Right ventricle myocardium superior (tissue), 1 donor: ENCODE results near the gene CHRNB4. TPM values are rescaled to one million over a fixed set of nuclear protein-coding genes. Genes with fewer than 3 reads are reported as not detected.

Experiments
- ATAC-seq: fragments of 200-7000 bp; cut with Tn5 transposase; one replicate; pipeline ENCODE4 v1.9.1; 2020; ENCODE audit warnings: mild to moderate bottlenecking; ENCODE audit not compliant: poor library complexity
- DNase-seq: peaks from one replicate; pipeline ENCODE4 v3.0.0-alpha.2; 2020
- intact Hi-C: fragments of 100-400 bp; cut with DNase I; formaldehyde crosslinking; loops from one replicate; pipeline ENCODE4 v1.11.2; 2022
- total RNA-seq: library from RNA; stranded (reverse); fragmentation: NEBNext Ultra II Directional; extraction: Animal tissue kit (Norgen Biotek cat#: 25700); gene quantifications from one replicate; pipeline ENCODE4 v1.2.1, GENCODE V29; 2021
- donor health status: DM: no; HTN: yes; CAD: no; lungs with severe emphysema.

The CHRNB4 gene
- total RNA-seq, 1 donor from 2014 or later = not detected

GRCh38 chr15:78672285-78673014, 31.4 kb upstream of the CHRNB4 start:
- intact Hi-C loops = no loop called here
- no peak for DNase-seq
- ATAC-seq = no peak

- no peak for DNase-seq
- intact Hi-C loops = no loop called here
- ATAC-seq = no peak
These were observed 30.7 kb upstream of the CHRNB4 start for GRCh38 chr15:78671626-78672211.

- ATAC-seq = no peak
- intact Hi-C loops = no loop called here
- DNase-seq = no peak
These were observed 28.0 kb upstream of the CHRNB4 start for GRCh38 chr15:78668987-78669386.

GRCh38 chr15:78667578-78668236, 26.7 kb upstream of the CHRNB4 start:
- DNase-seq = no peak
- intact Hi-C loops = no loop called here
- peak; percentile 68 for ATAC-seq

- DNase-seq = no peak
- intact Hi-C loops = no loop called here
These were observed 25.0 kb upstream of the CHRNB4 start for GRCh38 chr15:78666010-78666409.

GRCh38 chr15:78663703-78664102, 22.7 kb upstream of the CHRNB4 start:
- intact Hi-C loops = no loop called here
- ATAC-seq (no peak), DNase-seq (no peak)

More at GRCh38 chr15:78666010-78666409, 25.0 kb upstream of the CHRNB4 start:
- no peak for ATAC-seq

GRCh38 chr15:78662028-78662427, 21.0 kb upstream of the CHRNB4 start:
- ATAC-seq (no peak), DNase-seq (no peak)
- intact Hi-C loops = no loop called here

GRCh38 chr15:78661001-78661400, 20.0 kb upstream of the CHRNB4 start:
- DNase-seq = no peak
- intact Hi-C loops = no loop called here
- ATAC-seq = no peak

GRCh38 chr15:78660584-78660983, 19.6 kb upstream of the CHRNB4 start:
- DNase-seq = no peak
- intact Hi-C loops = no loop called here
- no peak for ATAC-seq

- DNase-seq (no peak), ATAC-seq (no peak)
- intact Hi-C loops = no loop called here
These were observed 17.8 kb upstream of the CHRNB4 start for GRCh38 chr15:78658823-78659222.

GRCh38 chr15:78654272-78654671, 13.3 kb upstream of the CHRNB4 start:
- intact Hi-C loops = no loop called here
- DNase-seq (no peak), ATAC-seq (no peak)

- intact Hi-C loops = no loop called here
- ATAC-seq = no peak
These were observed 11.1 kb upstream of the CHRNB4 start for GRCh38 chr15:78651930-78652615.

GRCh38 chr15:78651007-78651406, 10.0 kb upstream of the CHRNB4 start:
- ATAC-seq = no peak
- intact Hi-C loops = no loop called here
- DNase-seq = no peak

More at GRCh38 chr15:78651930-78652615, 11.1 kb upstream of the CHRNB4 start:
- no peak for DNase-seq

- ATAC-seq (peak; percentile 94), DNase-seq (no peak)
- intact Hi-C loops = no loop called here
These were observed 9.0 kb upstream of the CHRNB4 start for GRCh38 chr15:78650022-78650421.

- intact Hi-C loops = no loop called here
- DNase-seq (no peak), ATAC-seq (no peak)
These were observed 4.0 kb upstream of the CHRNB4 start for GRCh38 chr15:78645009-78645408.

- intact Hi-C loops = no loop called here
- DNase-seq (no peak), ATAC-seq (no peak)
These were observed 1.3 kb upstream of the CHRNB4 start for GRCh38 chr15:78642331-78642730.

- intact Hi-C loops = no loop called here
- ATAC-seq (no peak), DNase-seq (no peak)
These were observed 802 bp upstream of the CHRNB4 start for GRCh38 chr15:78641749-78642275.

GRCh38 chr15:78640527-78641101, 396 bp downstream of the CHRNB4 start:
- ATAC-seq = peak; percentile 35
- intact Hi-C loops = no loop called here

More at GRCh38 chr15:78640527-78641101, 396 bp downstream of the CHRNB4 start:
- no peak for DNase-seq
